Vagina (tissue), 2 donors: Measurements from ENCODE around the gene CCDC40.
A peak's percentile ranks its signal among the peaks of the same experiment; 100 is the strongest.

Experiments used
- POLR2A ChIP-seq, 2 donors: fragments of 450-650 bp; IDR thresholded peaks; one replicate each; pipeline ENCODE4 v1.6.1; 2017; ENCODE audit warnings: antibody characterized with exemption in 2 of 2, mild to moderate bottlenecking in 2 of 2, moderate library complexity in 2 of 2
- POLR2AphosphoS5 ChIP-seq, 2 donors: sonication (generic); formaldehyde crosslinking; IDR thresholded peaks; one replicate each; pipeline ENCODE4 v1.9.0; 2017; ENCODE audit warnings: antibody characterized with exemption in 2 of 2, mild to moderate bottlenecking in 2 of 2, low read depth in 1 of 2; ENCODE audit not compliant: insufficient read depth in 1 of 2
- TF ChIP-seq, protein P1 (sequence below), 3 experiments: fragments of 450-650 bp in 2 of 3; fragments of 200-600 bp in 1 of 3; sonication (generic) in 1 of 3; IDR thresholded peaks; one replicate each; pipeline ENCODE4 v1.5.1; 2017 to 2019; ENCODE audit warnings: antibody characterized with exemption in 3 of 3, mild to moderate bottlenecking in 2 of 3, moderate library complexity in 2 of 3

DNA sequence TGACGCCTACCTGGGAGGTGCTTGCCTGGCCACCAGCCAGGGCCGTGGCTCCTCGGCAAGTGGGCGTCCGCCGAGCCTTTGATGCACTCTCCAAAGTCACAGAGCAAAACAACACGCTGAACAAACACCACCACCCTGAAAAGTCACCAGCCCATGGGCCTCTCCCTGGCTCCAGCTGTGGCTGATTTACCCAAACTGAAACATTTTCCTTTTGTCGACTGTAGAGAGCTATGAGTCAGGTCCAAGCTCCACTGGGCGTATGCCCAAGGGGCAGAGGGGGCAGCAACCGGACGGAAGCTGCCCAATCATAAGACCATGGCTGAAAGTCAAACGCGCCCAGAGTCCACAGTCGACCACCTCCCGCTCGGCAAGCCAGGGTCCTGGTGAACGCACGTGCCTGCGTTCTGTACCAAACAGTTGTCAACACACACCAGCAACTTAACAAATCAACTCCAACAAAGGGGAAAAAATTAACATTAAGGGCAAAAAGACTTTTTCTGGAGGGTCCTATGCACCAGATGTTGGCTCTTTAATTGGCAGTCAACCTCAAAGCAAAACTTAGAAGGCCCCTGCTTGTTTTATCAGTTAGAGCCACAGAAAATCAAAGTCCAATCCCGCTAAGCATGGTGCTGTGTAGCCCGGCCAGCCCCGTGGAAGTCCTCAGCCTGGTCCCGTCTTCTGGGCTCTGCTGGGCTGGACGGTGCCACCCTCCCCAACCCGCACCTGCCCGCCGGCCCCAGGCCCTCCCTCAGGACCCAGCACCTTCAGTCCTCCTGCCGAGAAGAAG, 48.1 kb upstream of the CCDC40 start:
- TF ChIP-seq, protein P1, sequence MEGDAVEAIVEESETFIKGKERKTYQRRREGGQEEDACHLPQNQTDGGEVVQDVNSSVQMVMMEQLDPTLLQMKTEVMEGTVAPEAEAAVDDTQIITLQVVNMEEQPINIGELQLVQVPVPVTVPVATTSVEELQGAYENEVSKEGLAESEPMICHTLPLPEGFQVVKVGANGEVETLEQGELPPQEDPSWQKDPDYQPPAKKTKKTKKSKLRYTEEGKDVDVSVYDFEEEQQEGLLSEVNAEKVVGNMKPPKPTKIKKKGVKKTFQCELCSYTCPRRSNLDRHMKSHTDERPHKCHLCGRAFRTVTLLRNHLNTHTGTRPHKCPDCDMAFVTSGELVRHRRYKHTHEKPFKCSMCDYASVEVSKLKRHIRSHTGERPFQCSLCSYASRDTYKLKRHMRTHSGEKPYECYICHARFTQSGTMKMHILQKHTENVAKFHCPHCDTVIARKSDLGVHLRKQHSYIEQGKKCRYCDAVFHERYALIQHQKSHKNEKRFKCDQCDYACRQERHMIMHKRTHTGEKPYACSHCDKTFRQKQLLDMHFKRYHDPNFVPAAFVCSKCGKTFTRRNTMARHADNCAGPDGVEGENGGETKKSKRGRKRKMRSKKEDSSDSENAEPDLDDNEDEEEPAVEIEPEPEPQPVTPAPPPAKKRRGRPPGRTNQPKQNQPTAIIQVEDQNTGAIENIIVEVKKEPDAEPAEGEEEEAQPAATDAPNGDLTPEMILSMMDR (IDR thresholded peaks at IDR 0.05): no peak
- TF ChIP-seq POLR2A (IDR thresholded peaks at IDR 0.05) (no peak), POLR2AphosphoS5 (IDR thresholded peaks at IDR 0.05; ENCODE audit: insufficient read depth in 1 of 2, low read depth in 1 of 2) (peak in 1 of 2 donors; percentile 53)
